Peyer's patch (tissue), 4 donors: ENCODE measurements around the gene EXOSC10. TPM values are rescaled to one million over a fixed set of nuclear protein-coding genes. Genes with fewer than 3 reads are reported as not detected.

Experiments used
- DNase-seq, 3 donors: peaks; one replicate each; pipeline ENCODE4 v3.0.0-alpha.2; 2017 to 2019
- H3K27ac ChIP-seq, 4 donors: fragments of 200-600 bp; sonication (generic); one replicate each; pipeline ENCODE4 v1.5.1; 2016 to 2019
- H3K27me3 ChIP-seq, 2 donors: fragments of 200-600 bp; sonication (generic); one replicate each; pipeline ENCODE4 v1.5.1; 2019
- H3K36me3 ChIP-seq, 3 donors: fragments of 200-600 bp; sonication (generic); one replicate each; pipeline ENCODE4 v1.5.1; 2016 to 2019
- H3K4me1 ChIP-seq, 4 donors: fragments of 200-600 bp; sonication (generic); one replicate each; pipeline ENCODE4 v1.5.1; 2016 to 2019
- H3K4me3 ChIP-seq, 4 donors: fragments of 200-600 bp; sonication (generic); 1 replicate in 3 of 4; 2 replicates in 1 of 4; pipeline ENCODE4 v1.5.1; 2016 to 2019; ENCODE audit warnings: mild to moderate bottlenecking in 1 of 4
- H3K9me3 ChIP-seq, 4 donors: fragments of 200-600 bp; sonication (generic); one replicate each; pipeline ENCODE4 v1.5.1; 2016 to 2019; ENCODE audit warnings: mild to moderate bottlenecking in 1 of 4
- CTCF ChIP-seq, 6 experiments: fragments of 450-650 bp in 4 of 6; fragments of 200-600 bp in 2 of 6; sonication (generic) in 1 of 6; IDR thresholded peaks; one replicate each; pipeline ENCODE4 v1.5.1; 2017 to 2019; ENCODE audit warnings: antibody characterized with exemption in 6 of 6, mild to moderate bottlenecking in 3 of 6, moderate library complexity in 1 of 6
- POLR2A ChIP-seq, 2 donors: fragments of 450-650 bp; IDR thresholded peaks; one replicate each; pipeline ENCODE4 v1.5.1; 2017; ENCODE audit warnings: antibody characterized with exemption in 2 of 2, mild to moderate bottlenecking in 2 of 2, moderate library complexity in 2 of 2
- total RNA-seq, 4 donors: library from RNA; depleted of rRNA; stranded (reverse); fragments of >200 nt; gene quantifications; one replicate each; pipeline ENCODE4 v1.1.0, GENCODE V29; 2016

Gene EXOSC10
- total RNA-seq, 4 donors from 2014 or later: 55.0 to 152 (median 71.7) TPM

DNA sequence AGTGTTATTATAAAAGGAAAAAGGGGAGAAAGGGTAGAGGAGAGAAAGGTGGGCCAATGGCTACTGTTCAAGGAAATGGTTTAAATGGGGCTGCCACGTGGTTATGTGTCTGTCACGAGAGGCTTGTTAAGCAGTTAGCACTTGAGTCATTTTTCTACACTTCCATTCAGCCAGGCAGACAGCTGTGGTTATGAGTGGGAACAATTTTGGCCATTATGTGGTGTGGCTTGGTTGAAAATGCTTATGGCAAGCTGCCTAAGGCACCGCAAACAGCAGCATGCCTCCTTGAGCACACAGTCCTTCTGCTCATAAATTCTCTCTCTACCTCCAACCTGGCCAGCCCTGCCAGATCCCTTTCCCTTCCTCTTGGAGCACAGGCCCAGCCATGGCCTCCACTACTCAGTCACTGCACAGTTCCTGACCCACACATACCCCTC lies 36.7 kb downstream of the EXOSC10 start:
- DNase-seq: no peak

GRCh38 chr1:11061652-11062365 lies 37.9 kb downstream of the EXOSC10 start:
- DNase-seq: no peak
- TF ChIP-seq CTCF (IDR thresholded peaks at IDR 0.05) (no peak), POLR2A (IDR thresholded peaks at IDR 0.05) (no peak)
- Histone ChIP-seq H3K4me3 (no peak overlapping the region), H3K27ac (peak overlapping the region in 1 of 4 donors; percentile 86), H3K36me3 (peaks cover 0 to 29% (median 0%) of the 10 kb centered on the region in 3 donors), H3K27me3 (no peaks in the 10 kb centered on the region), H3K4me1 (peaks cover 3 to 17% (median 13%) of the 10 kb centered on the region in 4 donors), H3K9me3 (no peaks in the 10 kb centered on the region)

More for the DNA sequence above, 36.7 kb downstream of the EXOSC10 start:
- TF ChIP-seq CTCF (IDR thresholded peaks at IDR 0.05) (no peak), POLR2A (IDR thresholded peaks at IDR 0.05) (no peak)
- Histone ChIP-seq H3K4me3 (no peak overlapping the region), H3K27ac (no peak overlapping the region), H3K4me1 (peaks cover 3 to 17% (median 13%) of the 10 kb centered on the region in 4 donors), H3K9me3 (no peaks in the 10 kb centered on the region), H3K36me3 (peaks cover 0 to 41% (median 0%) of the 10 kb centered on the region in 3 donors), H3K27me3 (no peaks in the 10 kb centered on the region)

DNA sequence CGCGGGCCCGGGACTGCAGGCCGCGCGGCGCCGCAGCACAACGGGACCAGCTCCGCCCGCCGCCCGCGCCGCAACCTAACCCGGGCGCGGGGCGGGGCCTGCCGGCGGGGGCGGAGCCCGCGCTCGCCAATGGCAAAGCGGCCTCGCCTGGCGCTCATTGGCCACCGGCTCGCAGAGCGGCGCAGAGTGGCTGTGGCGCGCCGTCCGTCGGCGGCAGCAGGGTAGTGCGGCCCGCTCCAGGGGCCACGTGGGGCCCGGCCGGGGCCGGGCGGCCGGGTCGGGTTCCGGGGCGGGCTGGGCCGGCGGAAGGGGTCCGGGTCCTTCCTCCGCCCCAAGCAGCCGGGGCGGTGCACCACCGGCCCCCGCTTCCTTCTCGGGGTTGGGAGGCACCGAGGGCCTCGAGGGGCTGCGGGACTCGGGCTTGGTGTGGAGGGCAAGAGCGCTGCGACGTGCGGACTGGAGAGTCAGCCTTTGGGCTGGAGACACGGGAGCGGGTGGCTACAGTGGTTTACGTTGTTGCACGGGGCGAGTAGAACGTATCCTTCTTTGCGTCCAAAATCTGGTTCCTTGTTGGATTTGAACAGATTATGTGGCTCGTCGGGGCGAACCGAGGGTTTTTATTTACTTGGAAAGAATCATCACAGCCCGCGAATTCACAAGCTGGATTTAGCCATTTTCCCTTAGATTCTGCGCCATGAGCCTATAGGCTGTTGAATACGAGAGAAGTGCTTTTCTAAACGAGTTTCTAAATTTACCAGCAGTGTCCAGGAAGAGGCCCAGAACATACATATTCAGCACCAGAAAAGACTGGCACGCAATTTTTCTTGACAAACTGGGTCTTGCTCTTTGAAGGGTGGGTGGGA lies 39.5 kb downstream of the EXOSC10 start, which contains the start of gene SRM:
SRM (minus strand) TSS at position 51 of the 863 bp plus-strand sequence. CDS start 75 bp downstream, outside the sequence.
- H3K4me1 ChIP-seq: peaks cover 3 to 17% (median 13%) of the 10 kb centered on the region in 4 donors
- no peaks in the 10 kb centered on the region for H3K27me3 ChIP-seq
- peak; percentile 88 to 96 (median 95) for DNase-seq
- TF ChIP-seq POLR2A (IDR thresholded peaks at IDR 0.05): peak in 1 of 2 donors; percentile 53
- TF ChIP-seq CTCF (IDR thresholded peaks at IDR 0.05): peak; percentile 51 to 88 (median 70)
- H3K9me3 ChIP-seq: no peaks in the 10 kb centered on the region
- H3K36me3 ChIP-seq: peaks cover 0 to 26% (median 0%) of the 10 kb centered on the region in 3 donors
- H3K4me3 ChIP-seq: peak within 1 kb of the TSS; percentile 92 to 99 (median 96)
- H3K27ac ChIP-seq: peak within 1 kb of the TSS; percentile 62 to 86 (median 70)

GRCh38 chr1:11059155-11059967 lies 40.3 kb downstream of the EXOSC10 start:
- Histone ChIP-seq H3K36me3 (peaks cover 0 to 27% (median 0%) of the 10 kb centered on the region in 3 donors), H3K27ac (peak overlapping the region in 3 of 4 donors; percentile 18 to 81 (median 64)), H3K4me3 (peak overlapping the region; percentile 90 to 99 (median 94)), H3K9me3 (no peaks in the 10 kb centered on the region), H3K4me1 (peaks cover 3 to 17% (median 13%) of the 10 kb centered on the region in 4 donors), H3K27me3 (no peaks in the 10 kb centered on the region)
- TF ChIP-seq POLR2A (IDR thresholded peaks at IDR 0.05): no peak
- no peak for TF ChIP-seq CTCF (IDR thresholded peaks at IDR 0.05)
- peak in 1 of 3 donors; percentile 21 for DNase-seq
